Right atrium auricular region (tissue), 2 donors: ENCODE data around the gene ZNF287. TPM values are rescaled to one million over a fixed set of nuclear protein-coding genes. Genes with fewer than 3 reads are reported as not detected.
A peak's percentile ranks its signal among the peaks of the same experiment; 100 is the strongest.

ENCODE experiments used
- DNase-seq: peaks from one replicate; pipeline ENCODE4 v3.0.0-alpha.2; 2019; ENCODE audit warnings: low spot score
- H3K27ac ChIP-seq, 2 donors: fragments of 200-600 bp; sonication (generic); 1 replicate in 1 of 2; 2 replicates in 1 of 2; pipeline ENCODE4 v1.5.1; 2016 to 2019
- H3K27me3 ChIP-seq, 2 donors: fragments of 200-600 bp; sonication (generic); one replicate each; pipeline versions ENCODE4 v1.5.1 to v1.6.0; 2017 to 2019
- H3K36me3 ChIP-seq: fragments of 200-600 bp; sonication (generic); one replicate; pipeline ENCODE4 v1.5.1; 2016
- H3K4me1 ChIP-seq, 2 donors: fragments of 200-600 bp; sonication (generic); one replicate each; pipeline versions ENCODE4 v1.5.1 to v1.6.0; 2017 to 2019
- H3K4me3 ChIP-seq, 2 donors: fragments of 200-600 bp; sonication (generic); 1 replicate in 1 of 2; 2 replicates in 1 of 2; pipeline ENCODE4 v1.5.1; 2017 to 2019; ENCODE audit warnings: mild to moderate bottlenecking in 1 of 2, moderate library complexity in 1 of 2
- H3K9me3 ChIP-seq, 2 donors: fragments of 200-600 bp; sonication (generic); one replicate each; pipeline ENCODE4 v1.5.1; 2019
- CTCF ChIP-seq, 2 donors: fragments of 200-600 bp; sonication (generic); IDR thresholded peaks; one replicate each; pipeline ENCODE4 v1.5.1; 2019; ENCODE audit warnings: antibody characterized with exemption in 2 of 2
- total RNA-seq, 2 donors: library from RNA; depleted of rRNA; stranded (reverse); fragments of >200 nt; gene quantifications; one replicate each; pipeline ENCODE4 v1.1.0, GENCODE V29; 2016

The ZNF287 gene
- total RNA-seq, 2 donors from 2014 or later: 5.2 to 8.7 TPM

GRCh38 chr17:16521070-16521727 is 47.8 kb downstream of the ZNF287 start:
- Histone ChIP-seq H3K27me3 (no peaks in the 10 kb centered on the region), H3K27ac (no peak overlapping the region), H3K4me1 (peaks cover 0 to 16% of the 10 kb centered on the region in 2 donors), H3K9me3 (no peaks in the 10 kb centered on the region), H3K4me3 (no peak overlapping the region), H3K36me3 (no peaks in the 10 kb centered on the region)
- DNase-seq: peak; percentile 87
- TF ChIP-seq CTCF (IDR thresholded peaks at IDR 0.05): peak; percentile 70 to 96

GRCh38 chr17:16519021-16519420 is 50.0 kb downstream of the ZNF287 start:
- H3K4me3 ChIP-seq: no peak overlapping the region
- H3K27me3 ChIP-seq: no peaks in the 10 kb centered on the region
- H3K36me3 ChIP-seq: no peaks in the 10 kb centered on the region
- H3K27ac ChIP-seq: no peak overlapping the region
- TF ChIP-seq CTCF (IDR thresholded peaks at IDR 0.05): no peak
- DNase-seq: no peak
- peaks cover 0 to 17% of the 10 kb centered on the region in 2 donors for H3K4me1 ChIP-seq
- no peaks in the 10 kb centered on the region for H3K9me3 ChIP-seq

- TF ChIP-seq CTCF (IDR thresholded peaks at IDR 0.05): no peak
- no peaks in the 10 kb centered on the region for H3K9me3 ChIP-seq
- no peak for DNase-seq
- peaks cover 0 to 17% of the 10 kb centered on the region in 2 donors for H3K4me1 ChIP-seq
- H3K27ac ChIP-seq: no peak overlapping the region
- no peaks in the 10 kb centered on the region for H3K27me3 ChIP-seq
- H3K4me3 ChIP-seq: no peak overlapping the region
- H3K36me3 ChIP-seq: no peaks in the 10 kb centered on the region
These were observed 51.5 kb downstream of the ZNF287 start for GRCh38 chr17:16517477-16517876.

- no peaks in the 10 kb centered on the region for H3K9me3 ChIP-seq
- H3K27ac ChIP-seq: no peak overlapping the region
- no peak for TF ChIP-seq CTCF (IDR thresholded peaks at IDR 0.05)
- DNase-seq: peak; percentile 64
- H3K4me3 ChIP-seq: peak overlapping the region; percentile 15 to 23
- no peaks in the 10 kb centered on the region for H3K27me3 ChIP-seq
- H3K36me3 ChIP-seq: no peaks in the 10 kb centered on the region
- H3K4me1 ChIP-seq: peaks cover 0 to 17% of the 10 kb centered on the region in 2 donors
These were observed 52.4 kb downstream of the ZNF287 start for GRCh38 chr17:16516594-16517051.

GRCh38 chr17:16515933-16516332 is 53.1 kb downstream of the ZNF287 start:
- Histone ChIP-seq H3K9me3 (no peaks in the 10 kb centered on the region), H3K27ac (no peak overlapping the region), H3K36me3 (no peaks in the 10 kb centered on the region), H3K4me3 (no peak overlapping the region), H3K4me1 (peaks cover 0 to 14% of the 10 kb centered on the region in 2 donors), H3K27me3 (no peaks in the 10 kb centered on the region)
- TF ChIP-seq CTCF (IDR thresholded peaks at IDR 0.05): no peak
- no peak for DNase-seq

GRCh38 chr17:16513873-16514272 is 55.1 kb downstream of the ZNF287 start:
- no peak for DNase-seq
- Histone ChIP-seq H3K4me1 (peaks cover 0 to 13% of the 10 kb centered on the region in 2 donors), H3K36me3 (no peaks in the 10 kb centered on the region), H3K4me3 (no peak overlapping the region), H3K27ac (no peak overlapping the region), H3K9me3 (no peaks in the 10 kb centered on the region), H3K27me3 (no peaks in the 10 kb centered on the region)
- no peak for TF ChIP-seq CTCF (IDR thresholded peaks at IDR 0.05)
